ENCODE measurements around the gene GPR146.
"Not testable (repeated sequence)": the region's sequence is repeated elsewhere in the genome, so short reads cannot be mapped to it uniquely, and the experiment has no call there.

The GPR146 gene

GRCh38 chr7:1060315-1061072, 16.1 kb downstream of the GPR146 start:
- no peak for DNase-seq

- no peak for DNase-seq
Measured at GRCh38 chr7:1061180-1061579, 16.8 kb downstream of the GPR146 start.

- no peak for DNase-seq
Measured at GRCh38 chr7:1062296-1063294, 18.2 kb downstream of the GPR146 start.

GRCh38 chr7:1063361-1063760, 19.0 kb downstream of the GPR146 start:
- no peak for DNase-seq

GRCh38 chr7:1064581-1064980, 20.2 kb downstream of the GPR146 start:
- no peak for DNase-seq

- DNase-seq, result no peak
Measured at GRCh38 chr7:1065263-1065584, 20.9 kb downstream of the GPR146 start.

GRCh38 chr7:1065585-1066241, 21.4 kb downstream of the GPR146 start:
- DNase-seq, result peak; percentile 55

- DNase-seq, result no peak
Measured at GRCh38 chr7:1066242-1066588, 21.9 kb downstream of the GPR146 start.

- DNase-seq, result no peak
Measured at GRCh38 chr7:1068013-1068412, 23.7 kb downstream of the GPR146 start.

- no peak for DNase-seq
Measured at GRCh38 chr7:1068619-1069018, 24.3 kb downstream of the GPR146 start.

- no peak for DNase-seq
Measured at GRCh38 chr7:1070544-1071011, 26.2 kb downstream of the GPR146 start.

GRCh38 chr7:1071731-1072254, 27.4 kb downstream of the GPR146 start:
- no peak for DNase-seq

GRCh38 chr7:1073142-1073977, 29.0 kb downstream of the GPR146 start:
- DNase-seq, result no peak

GRCh38 chr7:1074018-1074417, 29.7 kb downstream of the GPR146 start:
- DNase-seq, result not testable (repeated sequence)

GRCh38 chr7:1074593-1075431, 30.5 kb downstream of the GPR146 start:
- DNase-seq, result no peak

- DNase-seq, result no peak
Measured at GRCh38 chr7:1076184-1077072, 32.1 kb downstream of the GPR146 start.

- DNase-seq, result no peak
Measured at GRCh38 chr7:1078519-1078918, 34.2 kb downstream of the GPR146 start.

- no peak for DNase-seq
Measured at GRCh38 chr7:1078985-1079384, 34.6 kb downstream of the GPR146 start.

- no peak for DNase-seq
Measured at GRCh38 chr7:1079546-1079945, 35.2 kb downstream of the GPR146 start.

- no peak for DNase-seq
Measured at GRCh38 chr7:1080252-1080920, 36.0 kb downstream of the GPR146 start.

Data from NCI-H1436 (cell line).